Calu3 (cell line): ENCODE data around the gene SLC23A1. TPM values are rescaled to one million over a fixed set of nuclear protein-coding genes. Genes with fewer than 3 reads are reported as not detected.

ENCODE experiments used
- BruUV-seq: library from RNA; stranded (reverse); fragments of 400-500 nt; replicated peaks from 2 replicates; lab custom pipeline; 2021; lab: Mats Ljungman, UMichigan
- CTCF ChIA-PET: fragments of 300-600 bp; sonication (Branson Sonifier 250); formaldehyde crosslinking; loops from one replicate; lab custom pipeline; 2022; ENCODE audit warnings: antibody characterized with exemption; lab: Charles Lee
- DNase-seq: peaks from one replicate; pipeline ENCODE4 v3.0.0; 2022
- H3K27ac Mint-ChIP-seq: one replicate; pipeline ENCODE4 v1.8.0; 2022; ENCODE audit warnings: mixed read lengths; ENCODE audit not compliant: unreplicated experiment
- H3K27me3 Mint-ChIP-seq: one replicate; pipeline ENCODE4 v1.8.0; 2022; ENCODE audit warnings: mixed read lengths; ENCODE audit not compliant: unreplicated experiment
- H3K36me3 Mint-ChIP-seq: one replicate; pipeline ENCODE4 v1.8.0; 2022; ENCODE audit warnings: mild to moderate bottlenecking, moderate library complexity, mixed read lengths; ENCODE audit not compliant: insufficient read depth, unreplicated experiment
- H3K4me1 Mint-ChIP-seq: one replicate; pipeline ENCODE4 v1.8.0; 2022; ENCODE audit warnings: mild to moderate bottlenecking, low read depth, mixed read lengths; ENCODE audit not compliant: unreplicated experiment
- H3K4me3 Mint-ChIP-seq: one replicate; pipeline ENCODE4 v1.8.0; 2022; ENCODE audit warnings: mild to moderate bottlenecking, low read depth, moderate library complexity, mixed read lengths; ENCODE audit not compliant: unreplicated experiment
- H3K9me3 Mint-ChIP-seq: one replicate; pipeline ENCODE4 v1.8.0; 2022; ENCODE audit warnings: low read depth, mixed read lengths; ENCODE audit not compliant: unreplicated experiment
- CTCF ChIP-seq: fragments of 200-600 bp; IDR thresholded peaks from one replicate; pipeline ENCODE4 v1.8.0; 2022; ENCODE audit warnings: antibody characterized with exemption; ENCODE audit not compliant: unreplicated experiment
- intact Hi-C: fragments of 100-400 bp; cut with micrococcal nuclease; formaldehyde crosslinking; loops from one replicate; pipeline ENCODE4 v1.10.0; 2022; ENCODE audit not compliant: unreplicated experiment
- total RNA-seq: library from RNA; stranded (reverse); gene quantifications from 2 replicates; pipeline ENCODE4 v1.2.3, GENCODE V29; 2022

The SLC23A1 gene
- total RNA-seq, 1 experiment from 2014 or later = 0.80 TPM

DNA sequence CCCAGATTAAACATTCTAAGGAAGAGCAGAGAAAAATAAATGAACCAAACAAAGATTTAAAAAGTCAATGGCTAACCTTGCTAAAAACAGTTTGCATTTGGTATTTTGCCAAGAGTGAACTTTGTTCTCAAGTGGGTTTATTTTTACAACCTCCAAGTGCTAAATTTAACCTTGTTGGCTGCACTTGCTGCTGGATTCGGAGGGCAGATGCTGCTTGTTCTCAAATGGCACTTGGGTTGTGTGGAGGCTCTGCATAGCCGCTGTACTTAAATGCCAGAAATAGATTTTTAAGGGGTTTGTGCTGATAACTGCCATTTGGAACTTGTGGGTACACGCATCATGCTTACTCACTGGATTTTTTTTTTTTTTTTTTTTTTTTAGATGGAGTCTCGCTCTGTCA lies 34.1 kb upstream of the SLC23A1 start:
- H3K27ac Mint-ChIP-seq = no peak overlapping the region
- no peaks in the 10 kb centered on the region for H3K4me1 Mint-ChIP-seq
- no TSS peak for BruUV-seq
- no peak overlapping the region for H3K4me3 Mint-ChIP-seq
- TF ChIP-seq CTCF = no peak
- intact Hi-C loops = no loop called here
- peaks cover 15% of the 10 kb centered on the region for H3K27me3 Mint-ChIP-seq
- H3K36me3 Mint-ChIP-seq = no peaks in the 10 kb centered on the region
- CTCF ChIA-PET = interaction anchor here (0.5 to 1.2 kb wide), 2 partner anchors 11 to 510 kb away, joined by 3 to 4 read pairs; no protein-coding TSS in a partner anchor
- no peaks in the 10 kb centered on the region for H3K9me3 Mint-ChIP-seq
- no peak for DNase-seq

DNA sequence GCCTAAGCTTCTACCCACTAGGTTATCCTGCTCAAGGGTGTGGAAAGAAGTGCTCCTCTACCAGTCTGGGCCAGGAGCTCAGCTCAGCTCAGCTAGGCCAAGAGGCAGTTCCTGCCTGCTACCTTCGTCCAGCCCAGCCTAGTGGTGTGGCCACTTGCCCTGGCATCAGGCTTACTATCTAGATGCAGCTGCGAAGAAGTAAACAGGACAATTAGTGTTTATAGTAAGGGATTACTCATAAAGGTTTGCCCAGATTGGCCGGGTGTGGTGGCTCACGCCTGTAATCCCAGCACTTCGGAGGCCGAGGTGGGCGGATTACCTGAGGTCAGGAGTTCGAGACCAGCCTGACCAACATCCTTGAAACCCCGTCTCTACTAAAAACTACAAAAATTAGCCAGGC lies 33.6 kb upstream of the SLC23A1 start:
- Mint-ChIP-seq H3K9me3 (no peaks in the 10 kb centered on the region), H3K27me3 (peaks cover 21% of the 10 kb centered on the region), H3K4me1 (no peaks in the 10 kb centered on the region), H3K27ac (no peak overlapping the region), H3K4me3 (no peak overlapping the region), H3K36me3 (no peaks in the 10 kb centered on the region)
- intact Hi-C loops = no loop called here
- CTCF ChIA-PET = interaction anchor here (0.5 kb wide), 1 partner anchor 511 kb away, joined by 4 read pairs; no protein-coding TSS in a partner anchor
- BruUV-seq = no TSS peak
- no peak for TF ChIP-seq CTCF
- DNase-seq = no peak

DNA sequence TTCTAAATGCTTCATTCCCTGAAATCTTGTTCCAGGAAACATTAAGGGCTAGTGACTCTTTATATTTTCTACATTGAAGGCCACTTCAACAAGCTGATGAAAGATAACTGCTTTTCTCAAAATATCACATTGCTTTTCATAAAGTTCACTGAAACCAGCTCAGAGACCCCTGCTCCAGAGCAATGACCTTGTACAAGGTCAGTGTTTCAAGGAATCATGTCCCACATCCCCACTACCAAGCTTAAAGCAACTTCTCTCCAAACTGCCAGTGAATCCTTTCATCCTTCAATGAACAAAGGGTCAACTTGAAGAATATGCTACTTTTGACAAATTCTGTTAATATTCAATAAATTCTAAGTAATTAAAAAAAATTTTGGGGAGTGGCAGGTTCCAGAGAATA lies 32.8 kb upstream of the SLC23A1 start:
- intact Hi-C loops = no loop called here
- Mint-ChIP-seq H3K36me3 (no peaks in the 10 kb centered on the region), H3K4me3 (no peak overlapping the region), H3K27me3 (peaks cover 22% of the 10 kb centered on the region), H3K9me3 (no peaks in the 10 kb centered on the region), H3K4me1 (no peaks in the 10 kb centered on the region), H3K27ac (no peak overlapping the region)
- CTCF ChIA-PET = no interaction called here
- DNase-seq = no peak
- TF ChIP-seq CTCF = no peak
- BruUV-seq = no TSS peak

DNA sequence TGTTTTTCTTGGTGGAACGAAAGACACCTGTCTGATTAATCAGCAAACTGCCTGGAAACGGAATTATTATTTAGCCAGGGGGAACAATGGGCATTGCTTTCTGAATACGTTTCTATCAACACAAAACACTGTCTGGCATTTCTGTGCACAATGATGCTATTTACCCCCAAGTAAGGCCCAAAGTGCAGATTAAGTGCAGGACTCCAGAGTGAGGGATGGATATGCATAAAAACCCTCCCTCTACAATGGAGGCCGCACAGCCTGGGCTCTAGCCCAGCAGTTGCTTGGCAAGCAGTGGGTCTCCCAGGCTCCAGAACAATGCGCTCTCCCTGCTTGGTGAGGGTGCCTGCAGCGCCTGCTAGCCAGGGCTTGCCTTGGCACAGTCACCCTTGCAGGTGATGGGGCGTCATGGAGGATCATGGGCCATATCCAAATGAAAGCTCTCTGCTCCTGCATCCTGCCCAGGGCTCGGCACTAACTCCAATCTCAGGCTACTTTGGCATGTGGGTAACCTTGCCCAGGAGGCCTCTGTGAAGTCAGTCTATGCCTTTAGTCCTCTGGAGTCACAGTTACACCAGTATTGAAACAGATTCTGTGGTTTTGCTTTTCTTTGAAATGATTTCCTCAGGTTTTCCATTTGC lies 32.2 kb upstream of the SLC23A1 start:
- DNase-seq = no peak
- Mint-ChIP-seq H3K27ac (no peak overlapping the region), H3K4me3 (no peak overlapping the region), H3K36me3 (no peaks in the 10 kb centered on the region), H3K27me3 (peaks cover 22% of the 10 kb centered on the region), H3K9me3 (no peaks in the 10 kb centered on the region), H3K4me1 (no peaks in the 10 kb centered on the region)
- CTCF ChIA-PET = no interaction called here
- no peak for TF ChIP-seq CTCF
- BruUV-seq = no TSS peak
- intact Hi-C loops = no loop called here
